OCI-LY7 (cell line): ENCODE results near the gene TEPSIN.

Source experiments
- EZH2phosphoT487 ChIP-seq: fragments of 200-600 bp; sonication (generic); IDR thresholded peaks from 2 replicates; pipeline ENCODE4 v1.6.1; 2018; ENCODE audit warnings: low read depth, borderline replicate concordance, mild to moderate bottlenecking, mixed run types, antibody characterized with exemption, low read length, moderate library complexity, mixed read lengths
- TF ChIP-seq, protein P1 (sequence below): fragments of 200-600 bp; sonication (generic); conservative IDR thresholded peaks from 2 replicates; pipeline ENCODE4 v1.5.1; 2014; ENCODE audit warnings: mild to moderate bottlenecking, antibody characterized with exemption, low read length, moderate library complexity, mixed read lengths

DNA sequence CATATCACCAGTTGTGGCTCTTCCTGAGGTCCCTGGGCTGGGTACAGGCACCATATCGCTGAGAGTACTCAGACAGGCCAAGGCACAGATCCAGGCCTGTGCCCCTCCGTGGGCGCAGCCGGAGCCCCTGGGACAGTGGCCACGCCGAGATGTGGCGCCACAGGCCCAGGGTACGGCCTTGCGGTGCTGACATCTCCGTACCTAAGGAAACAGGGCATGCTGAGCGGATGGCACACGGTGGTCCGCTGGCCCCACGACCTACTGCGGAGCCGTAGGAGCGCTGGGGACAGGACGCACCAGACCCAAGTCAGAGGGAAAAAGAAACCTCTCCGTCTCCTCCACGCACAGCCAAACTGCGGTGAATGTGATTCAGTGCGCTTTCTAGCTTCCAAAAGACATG lies 26.7 kb upstream of the TEPSIN start:
- TF ChIP-seq, protein P1, sequence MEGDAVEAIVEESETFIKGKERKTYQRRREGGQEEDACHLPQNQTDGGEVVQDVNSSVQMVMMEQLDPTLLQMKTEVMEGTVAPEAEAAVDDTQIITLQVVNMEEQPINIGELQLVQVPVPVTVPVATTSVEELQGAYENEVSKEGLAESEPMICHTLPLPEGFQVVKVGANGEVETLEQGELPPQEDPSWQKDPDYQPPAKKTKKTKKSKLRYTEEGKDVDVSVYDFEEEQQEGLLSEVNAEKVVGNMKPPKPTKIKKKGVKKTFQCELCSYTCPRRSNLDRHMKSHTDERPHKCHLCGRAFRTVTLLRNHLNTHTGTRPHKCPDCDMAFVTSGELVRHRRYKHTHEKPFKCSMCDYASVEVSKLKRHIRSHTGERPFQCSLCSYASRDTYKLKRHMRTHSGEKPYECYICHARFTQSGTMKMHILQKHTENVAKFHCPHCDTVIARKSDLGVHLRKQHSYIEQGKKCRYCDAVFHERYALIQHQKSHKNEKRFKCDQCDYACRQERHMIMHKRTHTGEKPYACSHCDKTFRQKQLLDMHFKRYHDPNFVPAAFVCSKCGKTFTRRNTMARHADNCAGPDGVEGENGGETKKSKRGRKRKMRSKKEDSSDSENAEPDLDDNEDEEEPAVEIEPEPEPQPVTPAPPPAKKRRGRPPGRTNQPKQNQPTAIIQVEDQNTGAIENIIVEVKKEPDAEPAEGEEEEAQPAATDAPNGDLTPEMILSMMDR, result no peak
- TF ChIP-seq EZH2phosphoT487, result no peak
